Activated effector memory CD4-positive, alpha-beta T cell treated with Interleukin-2 at 50 U/mL for 16 hours (primary cell): ENCODE results near the gene MAP2K1.
"Not testable (repeated sequence)": the region's sequence is repeated elsewhere in the genome, so short reads cannot be mapped to it uniquely, and the experiment has no call there.

ENCODE experiments used
- DNase-seq: peaks from one replicate; pipeline ENCODE4 v3.0.0-alpha.2; 2020

Gene MAP2K1

GRCh38 chr15:66481107-66481856 is 94.6 kb downstream of the MAP2K1 start:
- DNase-seq = no peak

DNA sequence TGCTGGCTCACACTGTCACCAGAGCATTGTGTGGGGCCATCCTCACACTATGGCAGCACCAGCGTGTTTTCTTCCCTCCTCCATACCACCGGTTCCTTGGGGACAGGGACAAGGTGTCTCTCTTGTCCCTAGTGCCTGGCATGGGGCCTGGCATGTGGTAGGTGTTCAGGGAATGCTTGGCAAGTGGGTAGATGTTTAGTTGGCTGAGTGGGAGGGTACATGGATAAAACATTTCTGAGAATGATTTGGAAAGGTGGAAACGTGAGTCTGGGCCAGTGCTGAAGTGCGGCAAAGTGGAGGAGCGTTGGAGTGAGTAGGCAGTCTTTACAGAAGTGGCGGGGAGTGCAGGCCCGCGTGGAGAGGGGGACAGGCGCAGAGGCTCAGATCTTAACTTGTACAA is 95.8 kb downstream of the MAP2K1 start:
- no peak for DNase-seq

- no peak for DNase-seq
Observed at GRCh38 chr15:66483131-66483566, 96.4 kb downstream of the MAP2K1 start.

GRCh38 chr15:66484539-66485112 is 97.9 kb downstream of the MAP2K1 start:
- no peak for DNase-seq

GRCh38 chr15:66486887-66487286 is 100.2 kb downstream of the MAP2K1 start:
- DNase-seq = no peak

- DNase-seq = no peak
Observed at GRCh38 chr15:66488525-66488924, 101.8 kb downstream of the MAP2K1 start.

- DNase-seq = no peak
Observed at GRCh38 chr15:66489179-66489791, 102.6 kb downstream of the MAP2K1 start.

- no peak for DNase-seq
Observed at GRCh38 chr15:66491846-66492245, 105.1 kb downstream of the MAP2K1 start.

GRCh38 chr15:66494262-66494661 is 107.5 kb downstream of the MAP2K1 start:
- DNase-seq = no peak

DNA sequence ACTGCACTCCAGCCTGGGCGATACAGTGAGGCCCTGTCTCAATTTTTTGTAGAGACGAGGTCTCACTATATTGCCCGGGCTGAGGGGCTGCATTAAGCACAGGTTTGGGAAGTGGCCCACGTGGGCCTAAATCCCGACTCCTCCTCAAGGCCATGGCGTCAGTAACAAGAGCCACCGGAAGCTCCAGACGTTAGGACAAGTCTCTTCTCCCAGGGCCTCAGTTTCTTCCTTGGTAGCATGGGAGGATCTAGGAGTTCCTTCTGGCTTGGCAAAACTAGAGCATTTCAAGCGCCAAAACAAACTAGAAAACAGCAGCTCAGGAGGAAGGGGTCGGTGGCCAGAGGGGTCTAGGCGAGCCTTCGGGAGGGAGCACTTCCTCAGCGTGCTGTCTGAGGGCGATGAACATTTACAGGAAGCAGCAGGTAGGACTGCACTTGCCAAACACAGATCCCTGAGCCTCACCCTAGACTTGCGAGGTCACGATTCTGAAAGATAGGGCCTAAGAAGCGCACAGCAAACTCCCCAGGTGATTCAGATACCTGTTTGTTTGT is 110.3 kb downstream of the MAP2K1 start:
- DNase-seq = no peak

- peak; percentile 95 for DNase-seq
Observed at GRCh38 chr15:66497502-66498455, 111.1 kb downstream of the MAP2K1 start, which contains the start of gene SNAPC5. TSS of gene SNAPC5 (minus strand) at chr15:66497762. CDS start at chr15:66497731, 31 bp downstream.

DNA sequence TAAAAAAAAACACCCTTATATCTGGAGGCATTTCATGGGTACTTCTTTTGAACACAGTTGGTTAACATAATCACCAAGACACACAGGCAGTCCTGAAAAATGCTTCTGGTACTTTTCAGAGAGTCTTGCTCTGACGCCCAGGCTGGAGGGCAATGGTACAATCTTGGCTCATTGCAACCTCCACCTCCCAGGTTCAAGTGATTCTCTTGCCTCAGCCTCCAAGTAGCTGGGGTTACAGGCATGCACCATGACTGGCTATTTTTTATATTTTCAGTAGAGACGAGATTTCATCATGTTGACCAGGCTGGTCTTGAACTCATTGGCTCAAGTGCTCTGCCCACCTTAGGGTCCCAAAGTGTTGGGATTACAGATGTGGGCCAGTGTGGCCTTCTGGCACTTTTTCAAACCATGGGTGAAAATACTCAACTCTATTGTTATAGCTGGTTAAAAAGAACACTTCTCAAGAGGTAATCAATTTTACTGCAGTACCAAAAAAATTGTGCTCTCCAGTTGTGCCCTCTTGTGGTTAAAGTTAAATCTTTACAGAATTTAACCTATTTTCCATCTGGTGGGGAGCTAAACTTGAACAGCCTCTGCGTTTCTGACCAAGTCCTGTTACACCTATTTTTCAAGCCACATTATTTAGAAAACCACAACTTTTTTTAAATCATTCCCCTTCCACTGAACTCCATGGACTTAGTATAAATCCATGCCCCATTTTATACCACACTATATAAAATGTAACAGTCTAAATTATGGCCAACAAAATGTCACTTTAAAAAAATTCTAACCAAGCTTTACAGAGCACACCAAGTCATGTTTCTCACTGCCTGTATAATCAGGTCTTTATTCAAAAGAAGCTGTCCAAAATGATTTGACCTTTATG is 112.0 kb downstream of the MAP2K1 start:
- DNase-seq = no peak

- DNase-seq = not testable (repeated sequence)
Observed at GRCh38 chr15:66500346-66500745, 113.6 kb downstream of the MAP2K1 start.

DNA sequence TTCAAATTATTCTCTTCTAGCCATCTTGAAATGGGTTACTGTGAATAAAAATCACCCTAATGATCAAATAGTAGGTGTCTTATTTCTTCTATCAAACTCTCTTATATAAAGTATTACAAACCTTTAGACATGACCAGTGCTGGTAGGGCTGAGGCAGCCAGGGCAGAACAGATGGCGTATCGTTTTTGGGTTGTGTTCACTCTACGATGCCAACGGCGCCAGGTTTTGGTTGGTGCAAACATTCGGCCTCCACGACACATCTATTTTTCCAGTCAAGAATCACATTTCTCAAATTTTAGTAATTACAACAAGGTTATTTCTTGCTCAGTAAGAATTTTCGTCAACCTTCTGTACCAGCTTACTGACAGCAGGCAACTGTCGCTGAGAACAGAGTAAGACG is 115.8 kb downstream of the MAP2K1 start:
- DNase-seq = no peak

GRCh38 chr15:66503041-66503648 is 116.4 kb downstream of the MAP2K1 start:
- not testable (repeated sequence) for DNase-seq

GRCh38 chr15:66503780-66504562 is 117.3 kb downstream of the MAP2K1 start:
- DNase-seq = no peak

DNA sequence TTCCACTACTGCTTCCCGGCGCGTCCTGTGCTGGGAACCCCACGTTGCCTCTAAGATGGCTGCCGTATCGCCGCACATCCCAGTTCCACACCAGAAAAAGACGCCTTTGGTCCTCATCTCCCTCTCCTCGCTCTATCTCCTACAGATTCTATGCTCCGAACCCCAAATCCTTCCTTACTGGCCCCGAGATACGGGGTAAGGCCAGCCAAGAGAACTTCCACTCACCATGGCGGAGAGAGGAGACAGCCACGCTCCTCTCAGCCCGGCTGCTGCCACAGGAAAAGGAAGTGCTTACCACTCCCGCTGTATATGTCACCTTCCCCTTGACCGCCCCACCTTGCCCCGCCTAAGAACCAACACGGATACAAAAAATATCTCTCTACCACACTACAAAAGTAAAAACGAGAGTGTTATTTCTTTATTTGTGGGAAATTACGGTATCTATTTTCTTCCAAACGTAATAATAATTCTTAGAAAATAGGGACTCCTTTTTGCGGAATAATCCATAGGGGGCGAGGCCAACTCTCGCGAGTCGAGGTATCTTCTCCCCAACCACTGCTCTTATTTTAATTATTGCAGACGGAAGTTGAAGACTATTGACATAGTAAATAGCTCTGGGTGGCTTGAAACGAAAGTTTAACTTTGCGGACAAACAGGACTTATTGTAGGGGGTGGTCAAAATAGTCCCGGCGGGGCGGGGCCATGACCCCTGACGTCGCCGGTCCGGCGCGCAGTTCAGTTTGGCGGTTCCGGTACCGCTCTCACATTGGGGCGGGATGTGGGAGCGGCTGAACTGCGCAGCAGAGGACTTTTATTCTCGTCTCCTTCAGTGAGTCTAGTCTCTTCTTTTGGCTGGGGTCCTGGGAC is 118.1 kb downstream of the MAP2K1 start, which contains the start of the genes RPL4 and ZWILCH:
Gene RPL4 (minus strand): TSS at position 293 of the 867 bp plus-strand sequence. CDS start 65 bp downstream, at position 228.
Gene ZWILCH (plus strand): TSS at position 764 of the 867 bp plus-strand sequence. CDS start 13 bp downstream, at position 777.
- DNase-seq = peak; percentile 76

- DNase-seq = no peak
Observed at GRCh38 chr15:66505430-66505811, 118.7 kb downstream of the MAP2K1 start.

- DNase-seq = no peak
Observed at GRCh38 chr15:66505818-66506217, 119.1 kb downstream of the MAP2K1 start.
